ENCODE data around the gene CCDC124.

CCDC124 gene

DNA sequence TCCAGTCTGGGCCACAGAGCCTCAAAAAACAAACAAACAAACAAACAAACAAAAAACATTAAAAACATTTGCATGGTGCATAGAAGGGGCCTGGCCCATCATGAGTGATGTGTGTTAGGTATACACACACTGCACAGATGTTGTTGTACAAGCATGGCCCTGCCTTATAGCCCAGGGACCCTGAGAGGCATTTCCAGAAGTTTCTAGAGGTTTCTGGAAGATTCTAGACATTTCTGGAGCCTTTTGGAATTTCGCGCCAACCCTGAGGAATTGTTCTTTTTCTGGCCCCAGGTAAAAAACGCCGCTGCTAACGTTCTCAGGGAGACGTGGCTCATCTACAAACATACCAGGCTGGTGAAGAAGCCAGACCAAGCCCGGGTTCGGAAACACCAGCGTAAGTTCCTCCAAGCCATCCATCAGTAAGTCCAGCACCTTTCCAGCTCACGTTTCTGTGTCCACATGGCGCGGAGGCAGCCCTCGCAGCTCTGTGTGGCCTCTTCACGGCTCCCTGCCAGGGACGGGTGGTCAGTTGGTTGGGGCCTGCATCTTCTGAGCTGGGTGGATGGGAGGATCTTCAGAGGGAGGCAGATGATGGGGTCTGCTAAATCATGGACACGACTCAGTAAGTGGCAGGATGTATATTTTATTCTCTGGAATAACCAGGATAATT, 56.7 kb downstream of the CCDC124 start:
- DNase-seq = no peak

DNA sequence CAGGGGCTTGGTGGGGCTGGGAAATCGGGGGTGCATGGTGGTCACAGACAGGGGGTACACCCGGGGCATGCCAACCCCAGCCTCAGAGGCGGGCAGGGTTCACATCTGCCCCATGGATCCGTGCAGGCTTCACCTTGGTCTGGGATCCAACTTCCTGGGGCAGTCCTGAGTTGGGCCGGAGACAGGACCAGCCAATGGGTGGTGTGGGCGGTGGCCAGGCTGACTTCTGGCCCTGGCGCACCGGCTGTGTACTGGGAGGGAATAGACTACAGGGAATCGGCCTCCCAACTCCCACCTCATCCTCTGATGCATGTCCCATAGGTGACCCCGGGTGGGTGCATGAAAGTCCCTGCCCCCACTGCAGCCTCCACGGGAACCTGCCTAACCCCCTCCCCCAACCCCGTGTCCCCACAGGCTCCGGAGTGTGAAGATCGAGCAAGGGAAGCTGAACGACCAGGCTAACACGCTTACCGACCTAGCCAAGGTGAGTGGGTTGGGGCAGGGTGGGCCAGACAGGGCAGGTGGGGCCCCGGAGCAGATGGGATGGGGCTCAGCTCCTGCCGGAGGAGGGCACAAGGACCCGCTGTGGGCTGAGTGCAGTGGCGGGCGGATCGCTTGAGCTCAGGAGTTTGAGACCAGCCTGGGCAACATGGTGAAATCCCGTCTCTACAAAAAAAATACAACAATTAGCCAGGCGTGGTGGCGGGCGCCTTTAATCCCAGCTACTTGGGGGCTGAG, 60.4 kb downstream of the CCDC124 start:
- no peak for DNase-seq

Data from activated CD4-positive, alpha-beta T cell treated with anti-CD3 and anti-CD28 coated beads for 1 hour (primary cell).